Ishikawa (cell line): ENCODE results near the gene TELO2.

ENCODE experiments used
- CEBPB ChIP-seq: IDR thresholded peaks from 2 replicates; pipeline ENCODE4 v1.6.1; 2012
- CREB1 ChIP-seq: IDR thresholded peaks from 2 replicates; pipeline ENCODE4 v1.6.1; 2012; ENCODE audit warnings: low read depth
- EGR1 ChIP-seq: IDR thresholded peaks from 2 replicates; pipeline ENCODE4 v1.6.1; 2012
- MAX ChIP-seq: IDR thresholded peaks from 2 replicates; pipeline ENCODE4 v1.6.1; 2012
- YY1 ChIP-seq: IDR thresholded peaks from 2 replicates; pipeline ENCODE4 v1.6.1; 2012; ENCODE audit warnings: low read depth

- TF ChIP-seq CEBPB = no peak
- no peak for TF ChIP-seq YY1
- no peak for TF ChIP-seq CREB1
- TF ChIP-seq MAX = no peak
- no peak for TF ChIP-seq EGR1
These were observed 34.2 kb upstream of the TELO2 start for GRCh38 chr16:1458977-1459341.
